ENCODE data around the gene DNAJC15. TPM values are rescaled to one million over a fixed set of nuclear protein-coding genes. Genes with fewer than 3 reads are reported as not detected.

Gene DNAJC15
- 10 to 100 TPM in 3 of 4 donors, 1 to 10 TPM in 1; 5.5 to 12.1 (median 10.9) TPM for total RNA-seq

DNA sequence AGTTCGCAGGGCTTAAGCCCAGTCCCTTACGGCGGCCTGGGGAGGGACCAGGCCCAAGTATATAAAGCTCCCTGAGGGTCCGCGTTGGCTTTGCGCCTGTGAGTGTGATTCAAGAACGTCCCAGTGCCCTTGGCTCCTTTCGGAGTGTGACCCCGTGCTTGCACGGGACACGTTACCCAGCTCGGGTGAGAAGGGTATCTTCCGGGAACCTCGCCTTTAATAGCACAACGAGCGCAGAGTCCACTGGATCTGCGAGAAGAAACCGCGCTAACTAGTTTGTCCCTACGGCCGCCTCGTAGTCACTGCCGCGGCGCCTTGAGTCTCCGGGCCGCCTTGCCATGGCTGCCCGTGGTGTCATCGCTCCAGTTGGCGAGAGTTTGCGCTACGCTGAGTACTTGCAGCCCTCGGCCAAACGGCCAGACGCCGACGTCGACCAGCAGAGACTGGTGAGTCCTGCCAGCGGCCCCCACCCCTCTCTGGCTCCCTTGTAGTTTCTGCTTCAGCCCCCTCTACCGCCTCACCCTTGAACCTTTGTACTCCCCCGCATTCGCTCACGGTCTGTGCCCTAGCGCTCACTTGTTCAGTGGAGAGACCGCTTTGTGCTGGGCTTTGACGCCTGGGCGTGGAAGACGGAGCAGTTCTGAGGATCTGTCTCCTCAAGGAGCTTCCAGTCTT, at the start of gene DNAJC15:
Gene DNAJC15, plus strand, starts transcription at position 298 of the 675 bp plus-strand sequence. Its CDS starts 41 bp downstream, at position 339.
- TF ChIP-seq, protein P1, sequence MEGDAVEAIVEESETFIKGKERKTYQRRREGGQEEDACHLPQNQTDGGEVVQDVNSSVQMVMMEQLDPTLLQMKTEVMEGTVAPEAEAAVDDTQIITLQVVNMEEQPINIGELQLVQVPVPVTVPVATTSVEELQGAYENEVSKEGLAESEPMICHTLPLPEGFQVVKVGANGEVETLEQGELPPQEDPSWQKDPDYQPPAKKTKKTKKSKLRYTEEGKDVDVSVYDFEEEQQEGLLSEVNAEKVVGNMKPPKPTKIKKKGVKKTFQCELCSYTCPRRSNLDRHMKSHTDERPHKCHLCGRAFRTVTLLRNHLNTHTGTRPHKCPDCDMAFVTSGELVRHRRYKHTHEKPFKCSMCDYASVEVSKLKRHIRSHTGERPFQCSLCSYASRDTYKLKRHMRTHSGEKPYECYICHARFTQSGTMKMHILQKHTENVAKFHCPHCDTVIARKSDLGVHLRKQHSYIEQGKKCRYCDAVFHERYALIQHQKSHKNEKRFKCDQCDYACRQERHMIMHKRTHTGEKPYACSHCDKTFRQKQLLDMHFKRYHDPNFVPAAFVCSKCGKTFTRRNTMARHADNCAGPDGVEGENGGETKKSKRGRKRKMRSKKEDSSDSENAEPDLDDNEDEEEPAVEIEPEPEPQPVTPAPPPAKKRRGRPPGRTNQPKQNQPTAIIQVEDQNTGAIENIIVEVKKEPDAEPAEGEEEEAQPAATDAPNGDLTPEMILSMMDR (IDR thresholded peaks at IDR 0.05), result no peak
- ATAC-seq (ENCODE audit: low FRiP score) (peak; percentile 77), DNase-seq (ENCODE audit: low spot score) (peak; percentile 58)

DNA sequence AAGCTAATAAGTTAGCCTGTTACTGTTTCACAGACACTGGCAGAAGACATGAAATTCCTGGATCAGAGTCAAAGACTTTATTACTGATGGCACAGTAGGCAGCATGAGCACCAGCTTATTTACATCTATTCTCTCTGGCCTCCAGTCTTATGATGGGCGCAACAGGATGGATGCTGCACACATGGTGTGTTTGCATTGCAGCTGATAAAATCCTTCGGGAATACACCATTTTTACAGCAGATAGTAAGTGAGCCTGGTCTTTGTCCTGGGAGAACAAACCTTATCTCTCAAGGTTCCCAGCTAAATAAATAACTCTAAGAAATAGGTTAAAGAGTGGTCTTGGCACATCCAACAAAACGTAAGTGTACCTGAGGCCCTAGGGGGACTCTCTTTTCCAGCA, 47.3 kb upstream of the DNAJC15 start:
- DNase-seq (ENCODE audit: low spot score), result no peak
- TF ChIP-seq, protein P1 (IDR thresholded peaks at IDR 0.05), result no peak

GRCh38 chr13:42977219-42977659, 46.1 kb upstream of the DNAJC15 start:
- TF ChIP-seq, protein P1 (IDR thresholded peaks at IDR 0.05), result no peak
- ATAC-seq (ENCODE audit: low FRiP score) (no peak), DNase-seq (ENCODE audit: low spot score) (no peak)

More for the DNA sequence above, 47.3 kb upstream of the DNAJC15 start:
- no peak for ATAC-seq (ENCODE audit: low FRiP score)

GRCh38 chr13:42981317-42981716, 42.1 kb upstream of the DNAJC15 start:
- ATAC-seq (ENCODE audit: low FRiP score) (no peak), DNase-seq (ENCODE audit: low spot score) (no peak)
- TF ChIP-seq, protein P1 (IDR thresholded peaks at IDR 0.05), result no peak

- no peak for ATAC-seq (ENCODE audit: low FRiP score)
- TF ChIP-seq, protein P1 (IDR thresholded peaks at IDR 0.05), result no peak
- DNase-seq (ENCODE audit: low spot score), result no peak
Observed at GRCh38 chr13:42981853-42982252, 41.5 kb upstream of the DNAJC15 start.

GRCh38 chr13:42984026-42984425, 39.4 kb upstream of the DNAJC15 start:
- TF ChIP-seq, protein P1 (IDR thresholded peaks at IDR 0.05), result no peak
- no peak for DNase-seq (ENCODE audit: low spot score)
- ATAC-seq (ENCODE audit: low FRiP score), result no peak

GRCh38 chr13:42984691-42985090, 38.7 kb upstream of the DNAJC15 start:
- no peak for DNase-seq (ENCODE audit: low spot score)
- TF ChIP-seq, protein P1 (IDR thresholded peaks at IDR 0.05), result no peak
- no peak for ATAC-seq (ENCODE audit: low FRiP score)
